Osteocyte (in vitro differentiated cells): ENCODE measurements around the gene TP53I11. TPM values are rescaled to one million over a fixed set of nuclear protein-coding genes. Genes with fewer than 3 reads are reported as not detected.
A peak's percentile ranks its signal among the peaks of the same experiment; 100 is the strongest.

Source experiments
- DNase-seq: peaks from one replicate; pipeline ENCODE4 v3.0.0; 2021; ENCODE audit warnings: mixed read lengths; ENCODE audit not compliant: unreplicated experiment; ENCODE audit errors: extremely low spot score
- H3K27ac Mint-ChIP-seq: one replicate; pipeline ENCODE4 v1.8.0; 2021; ENCODE audit warnings: mild to moderate bottlenecking, mixed read lengths; ENCODE audit not compliant: unreplicated experiment
- H3K27me3 Mint-ChIP-seq: one replicate; pipeline ENCODE4 v1.8.0; 2021; ENCODE audit warnings: mixed read lengths; ENCODE audit not compliant: unreplicated experiment
- H3K36me3 Mint-ChIP-seq: one replicate; pipeline ENCODE4 v1.8.0; 2021; ENCODE audit warnings: mixed read lengths; ENCODE audit not compliant: unreplicated experiment
- H3K4me1 Mint-ChIP-seq: one replicate; pipeline ENCODE4 v1.8.0; 2021; ENCODE audit warnings: mixed read lengths; ENCODE audit not compliant: unreplicated experiment
- H3K4me3 Mint-ChIP-seq: one replicate; pipeline ENCODE4 v1.8.0; 2021; ENCODE audit warnings: mild to moderate bottlenecking, moderate library complexity, mixed read lengths; ENCODE audit not compliant: unreplicated experiment
- H3K9me3 Mint-ChIP-seq: one replicate; pipeline ENCODE4 v1.8.0; 2021; ENCODE audit warnings: mixed read lengths; ENCODE audit not compliant: unreplicated experiment
- CTCF ChIP-seq: fragments of 200-600 bp; sonication (generic); IDR thresholded peaks from 2 replicates; pipeline ENCODE4 v1.5.0; 2021; ENCODE audit warnings: antibody characterized with exemption, mild to moderate bottlenecking, moderate library complexity
- total RNA-seq: library from RNA; stranded (reverse); gene quantifications from 2 replicates; pipeline ENCODE4 v1.2.1, GENCODE V29; 2021

Gene TP53I11
- total RNA-seq, 1 donor from 2014 or later: 159 TPM

DNA sequence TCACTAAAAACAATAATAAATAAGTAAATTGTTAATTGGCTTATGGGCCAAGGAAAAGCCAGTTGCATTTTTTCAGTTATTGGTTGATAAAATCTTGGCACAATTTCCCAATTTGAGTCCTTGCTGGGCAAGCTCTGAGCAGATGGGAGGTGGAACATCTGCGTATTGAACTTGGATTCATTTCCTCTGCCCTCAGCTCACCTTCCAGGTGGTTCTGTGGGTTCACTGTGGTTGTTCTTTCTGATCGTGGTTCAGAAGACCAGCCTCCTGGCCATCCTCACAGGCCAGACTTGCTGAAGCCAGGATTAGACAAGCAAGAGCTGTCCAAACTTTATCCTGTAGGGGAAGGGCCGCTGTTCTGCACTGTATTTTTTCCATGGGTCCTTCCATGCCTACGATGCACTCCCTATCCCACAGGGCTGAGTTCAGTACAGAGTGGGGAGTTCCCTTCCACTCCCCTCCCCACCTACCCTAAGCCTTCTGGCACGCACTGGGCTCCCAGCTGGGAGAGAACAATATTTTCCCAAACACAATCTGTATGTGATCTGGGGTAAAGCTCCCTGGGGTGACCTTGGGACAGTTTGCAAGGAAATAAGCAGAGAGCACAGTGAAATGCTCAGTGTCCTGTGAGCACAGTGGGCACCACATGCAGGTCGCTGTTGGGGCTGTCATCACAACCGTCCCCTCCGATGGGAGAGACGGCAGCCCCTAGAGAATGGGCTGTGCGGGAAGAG lies 43.5 kb upstream of the TP53I11 start:
- H3K27ac Mint-ChIP-seq: no peak overlapping the region
- no peaks in the 10 kb centered on the region for H3K36me3 Mint-ChIP-seq
- DNase-seq: peak; percentile 67
- no peaks in the 10 kb centered on the region for H3K4me1 Mint-ChIP-seq
- peaks cover 52% of the 10 kb centered on the region for H3K27me3 Mint-ChIP-seq
- H3K9me3 Mint-ChIP-seq: no peaks in the 10 kb centered on the region
- TF ChIP-seq CTCF: no peak
- H3K4me3 Mint-ChIP-seq: no peak overlapping the region

- TF ChIP-seq CTCF: no peak
- Mint-ChIP-seq H3K9me3 (no peaks in the 10 kb centered on the region), H3K27ac (no peak overlapping the region), H3K36me3 (no peaks in the 10 kb centered on the region), H3K27me3 (peaks cover 46% of the 10 kb centered on the region), H3K4me3 (no peak overlapping the region), H3K4me1 (no peaks in the 10 kb centered on the region)
- no peak for DNase-seq
These were observed 42.1 kb upstream of the TP53I11 start for GRCh38 chr11:44992774-44993173.

GRCh38 chr11:44992181-44992582 lies 41.5 kb upstream of the TP53I11 start:
- Mint-ChIP-seq H3K9me3 (no peaks in the 10 kb centered on the region), H3K4me3 (no peak overlapping the region)

GRCh38 chr11:44990665-44991064 lies 40.0 kb upstream of the TP53I11 start:
- Mint-ChIP-seq H3K9me3 (no peaks in the 10 kb centered on the region), H3K4me1 (no peaks in the 10 kb centered on the region), H3K4me3 (no peak overlapping the region), H3K27ac (no peak overlapping the region), H3K27me3 (peaks cover 43% of the 10 kb centered on the region), H3K36me3 (no peaks in the 10 kb centered on the region)
- no peak for TF ChIP-seq CTCF
- DNase-seq: peak; percentile 62

More at GRCh38 chr11:44992181-44992582, 41.5 kb upstream of the TP53I11 start:
- Mint-ChIP-seq H3K4me1 (no peaks in the 10 kb centered on the region), H3K27ac (no peak overlapping the region), H3K36me3 (no peaks in the 10 kb centered on the region), H3K27me3 (peaks cover 46% of the 10 kb centered on the region)
- TF ChIP-seq CTCF: no peak
- DNase-seq: peak; percentile 67

- H3K4me1 Mint-ChIP-seq: no peaks in the 10 kb centered on the region
- no peaks in the 10 kb centered on the region for H3K9me3 Mint-ChIP-seq
- no peaks in the 10 kb centered on the region for H3K36me3 Mint-ChIP-seq
- no peak overlapping the region for H3K4me3 Mint-ChIP-seq
- H3K27me3 Mint-ChIP-seq: peaks cover 46% of the 10 kb centered on the region
- DNase-seq: peak; percentile 77
- H3K27ac Mint-ChIP-seq: no peak overlapping the region
- no peak for TF ChIP-seq CTCF
These were observed 39.3 kb upstream of the TP53I11 start for GRCh38 chr11:44989831-44990566.
